ES-I3 (cell line): ENCODE measurements around the gene BTBD9.

ENCODE experiments used
- H3K36me3 ChIP-seq: 2 replicates; pipeline ENCODE4 v1.6.1; 2013; ENCODE audit warnings: mild to moderate bottlenecking, low read length, control low read depth, moderate library complexity; ENCODE audit not compliant: insufficient read depth
- H3K4me1 ChIP-seq: 2 replicates; pipeline ENCODE4 v1.6.1; 2013; ENCODE audit warnings: mild to moderate bottlenecking, control low read depth, low read length; ENCODE audit not compliant: insufficient read depth
- H3K9ac ChIP-seq: 2 replicates; pipeline ENCODE4 v1.6.1; 2013; ENCODE audit warnings: low read depth, mild to moderate bottlenecking, low read length, moderate library complexity
- H3K9me3 ChIP-seq: 2 replicates; pipeline ENCODE4 v1.6.1; 2013; ENCODE audit warnings: mild to moderate bottlenecking, low read length, moderate library complexity; ENCODE audit not compliant: control insufficient read depth, insufficient read depth

The BTBD9 gene

GRCh38 chr6:38179794-38180430 lies 459.8 kb downstream of the BTBD9 start:
- Histone ChIP-seq H3K36me3 (no peaks in the 10 kb centered on the region), H3K4me1 (no peaks in the 10 kb centered on the region), H3K9me3 (no peaks in the 10 kb centered on the region), H3K9ac (no peak overlapping the region)

GRCh38 chr6:38179300-38179699 lies 460.4 kb downstream of the BTBD9 start:
- Histone ChIP-seq H3K4me1 (no peaks in the 10 kb centered on the region), H3K9me3 (no peaks in the 10 kb centered on the region), H3K9ac (no peak overlapping the region), H3K36me3 (no peaks in the 10 kb centered on the region)

- no peak overlapping the region for H3K9ac ChIP-seq
- H3K36me3 ChIP-seq = no peaks in the 10 kb centered on the region
- H3K9me3 ChIP-seq = no peaks in the 10 kb centered on the region
- no peaks in the 10 kb centered on the region for H3K4me1 ChIP-seq
These were observed 461.2 kb downstream of the BTBD9 start for GRCh38 chr6:38178584-38178886.

- Histone ChIP-seq H3K36me3 (no peaks in the 10 kb centered on the region), H3K4me1 (no peaks in the 10 kb centered on the region), H3K9me3 (no peaks in the 10 kb centered on the region), H3K9ac (no peak overlapping the region)
These were observed 461.7 kb downstream of the BTBD9 start for GRCh38 chr6:38177882-38178583.

- no peaks in the 10 kb centered on the region for H3K4me1 ChIP-seq
- no peak overlapping the region for H3K9ac ChIP-seq
- H3K9me3 ChIP-seq = no peaks in the 10 kb centered on the region
- H3K36me3 ChIP-seq = no peaks in the 10 kb centered on the region
These were observed 462.7 kb downstream of the BTBD9 start for GRCh38 chr6:38176797-38177751.

GRCh38 chr6:38175786-38176185 lies 463.9 kb downstream of the BTBD9 start:
- H3K4me1 ChIP-seq = no peaks in the 10 kb centered on the region
- H3K9me3 ChIP-seq = no peaks in the 10 kb centered on the region
- H3K9ac ChIP-seq = no peak overlapping the region
- H3K36me3 ChIP-seq = no peaks in the 10 kb centered on the region

- no peaks in the 10 kb centered on the region; the same call in 1 of the 2 replicates for H3K4me1 ChIP-seq
- H3K9ac ChIP-seq = no peak overlapping the region
- H3K9me3 ChIP-seq = no peaks in the 10 kb centered on the region
- no peaks in the 10 kb centered on the region for H3K36me3 ChIP-seq
These were observed 464.8 kb downstream of the BTBD9 start for GRCh38 chr6:38174806-38175495.

- H3K9ac ChIP-seq = no peak overlapping the region
- no peaks in the 10 kb centered on the region; the same call in 1 of the 2 replicates for H3K4me1 ChIP-seq
- no peaks in the 10 kb centered on the region for H3K9me3 ChIP-seq
- H3K36me3 ChIP-seq = no peaks in the 10 kb centered on the region
These were observed 465.4 kb downstream of the BTBD9 start for GRCh38 chr6:38174315-38174714.

GRCh38 chr6:38173909-38174308 lies 465.8 kb downstream of the BTBD9 start:
- Histone ChIP-seq H3K36me3 (no peaks in the 10 kb centered on the region), H3K4me1 (no peaks in the 10 kb centered on the region; the same call in 1 of the 2 replicates), H3K9me3 (no peaks in the 10 kb centered on the region), H3K9ac (no peak overlapping the region)

- Histone ChIP-seq H3K36me3 (no peaks in the 10 kb centered on the region), H3K9ac (no peak overlapping the region), H3K4me1 (no peaks in the 10 kb centered on the region; the same call in 1 of the 2 replicates), H3K9me3 (no peaks in the 10 kb centered on the region)
These were observed 466.9 kb downstream of the BTBD9 start for GRCh38 chr6:38172739-38173410.

GRCh38 chr6:38171997-38172738 lies 467.6 kb downstream of the BTBD9 start:
- Histone ChIP-seq H3K9me3 (no peaks in the 10 kb centered on the region), H3K4me1 (no peaks in the 10 kb centered on the region; the same call in 1 of the 2 replicates), H3K9ac (no peak overlapping the region), H3K36me3 (no peaks in the 10 kb centered on the region)

- Histone ChIP-seq H3K9me3 (no peaks in the 10 kb centered on the region), H3K4me1 (no peaks in the 10 kb centered on the region; the same call in 1 of the 2 replicates), H3K36me3 (no peaks in the 10 kb centered on the region), H3K9ac (no peak overlapping the region)
These were observed 468.9 kb downstream of the BTBD9 start for GRCh38 chr6:38170666-38171355.
